Stimulated activated CD4-positive, alpha-beta T cell treated with anti-CD3 and anti-CD28 coated beads, Interleukin-1b, Interleukin-23, amount 100 ng/mL, for 1 hour (primary cell): Measurements from ENCODE around the gene MED12L.

Experiments used
- DNase-seq, 2 donors: peaks; one replicate each; pipeline ENCODE4 v3.0.0-alpha.2; 2020; ENCODE audit warnings: low read depth in 2 of 2

Gene MED12L

DNA sequence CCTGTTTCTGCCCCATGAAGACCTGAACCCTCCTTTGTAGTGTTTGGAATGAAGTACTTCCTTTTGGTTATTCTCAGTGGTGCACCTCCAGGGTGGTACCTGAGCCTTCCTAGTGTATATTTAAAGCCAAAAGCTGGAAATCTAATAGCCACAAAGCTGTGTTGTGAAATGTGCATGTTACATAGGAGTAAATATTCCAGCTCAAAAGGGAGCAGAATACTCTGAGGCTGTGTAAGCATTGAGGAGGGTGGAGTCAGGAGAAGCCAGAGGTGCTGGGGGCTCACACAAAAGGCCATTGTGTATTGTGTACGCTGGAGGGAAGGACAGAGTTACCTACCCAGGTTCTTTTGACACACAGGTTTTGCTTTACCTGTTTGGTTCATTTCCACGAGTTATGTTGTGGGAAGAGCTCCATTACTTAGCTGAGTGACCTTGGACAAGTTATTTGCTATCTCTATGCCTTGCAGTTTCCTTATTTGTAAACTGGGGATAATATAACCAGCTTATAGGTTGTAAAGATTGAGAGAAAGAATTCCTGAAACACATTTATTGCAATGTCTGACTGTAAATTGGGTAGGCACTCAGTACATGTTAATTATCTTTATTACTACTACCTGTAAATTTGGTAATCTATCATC lies 92.9 kb downstream of the MED12L start:
- DNase-seq, result no peak

DNA sequence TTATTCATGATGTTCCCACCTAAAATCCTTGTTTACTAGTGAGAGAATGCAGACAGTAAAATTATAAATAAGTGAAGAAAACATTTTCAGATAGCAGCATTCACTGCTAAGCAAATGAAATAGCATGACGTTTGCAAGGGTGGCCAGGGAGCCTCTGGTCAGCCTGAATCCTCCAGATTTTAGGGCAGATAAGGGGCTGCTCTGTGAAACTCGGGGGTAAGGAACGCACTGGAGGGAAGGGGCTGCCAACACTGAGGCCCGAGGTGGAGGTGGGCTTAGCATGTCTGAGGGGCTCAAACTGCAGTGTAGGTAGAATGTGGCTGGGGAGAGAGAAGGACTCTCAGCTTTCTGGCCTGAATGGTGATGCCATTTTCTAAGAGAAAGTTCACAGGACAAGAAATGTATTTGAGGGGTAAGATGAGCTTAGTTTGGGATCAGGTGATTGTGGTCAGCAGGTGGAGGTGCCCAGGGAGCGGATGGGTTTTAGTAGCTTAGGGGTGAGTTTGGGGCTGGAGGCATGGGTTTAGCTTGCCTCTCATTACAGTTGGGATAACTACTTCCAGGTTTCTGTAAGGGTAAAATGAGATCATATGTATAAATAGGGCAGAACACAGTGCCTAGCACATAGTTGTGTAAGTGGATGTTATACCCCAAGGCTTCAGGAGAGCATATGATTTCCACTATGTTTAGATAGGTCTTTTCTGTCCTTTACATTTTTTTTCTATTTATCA lies 97.0 kb downstream of the MED12L start:
- DNase-seq, result no peak

DNA sequence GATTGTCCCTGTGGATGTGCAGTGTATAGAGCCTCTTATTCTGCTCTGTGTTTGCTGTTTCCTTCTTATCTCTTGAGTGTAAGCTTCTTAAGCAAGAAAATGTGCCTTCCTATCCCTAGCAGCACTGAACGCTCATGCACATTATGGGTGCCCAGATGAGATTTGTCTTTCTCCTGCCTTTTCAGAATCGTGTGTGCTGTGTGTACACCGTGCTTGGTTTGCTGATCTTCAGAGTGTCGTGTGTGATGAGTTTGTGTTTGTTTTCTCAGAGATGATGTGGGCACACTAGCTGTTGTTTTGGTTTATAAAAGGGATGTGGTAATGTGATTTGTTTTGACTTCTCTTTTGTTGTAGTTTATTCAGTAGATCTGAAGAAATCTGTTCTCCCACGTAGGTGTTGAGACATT lies 97.8 kb downstream of the MED12L start:
- no peak for DNase-seq

DNA sequence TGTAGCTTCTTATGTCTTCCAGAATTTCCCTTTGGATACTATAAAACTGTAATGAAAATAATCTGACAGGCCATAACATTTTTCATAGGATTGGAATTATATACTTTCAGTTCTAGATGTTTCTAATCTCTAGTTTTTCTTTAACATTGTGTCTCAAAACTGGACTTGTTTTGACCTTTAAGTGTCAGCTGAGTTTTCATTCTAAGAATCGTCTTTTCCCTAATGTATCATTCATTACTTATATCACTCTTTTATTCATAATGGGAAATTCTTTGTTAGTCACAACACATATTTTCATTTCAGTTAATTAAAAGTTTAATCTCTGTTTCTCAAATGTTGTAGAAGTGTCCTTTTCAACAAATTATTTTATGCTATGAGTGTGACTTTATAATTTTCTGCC lies 105.6 kb downstream of the MED12L start:
- DNase-seq, result no peak

DNA sequence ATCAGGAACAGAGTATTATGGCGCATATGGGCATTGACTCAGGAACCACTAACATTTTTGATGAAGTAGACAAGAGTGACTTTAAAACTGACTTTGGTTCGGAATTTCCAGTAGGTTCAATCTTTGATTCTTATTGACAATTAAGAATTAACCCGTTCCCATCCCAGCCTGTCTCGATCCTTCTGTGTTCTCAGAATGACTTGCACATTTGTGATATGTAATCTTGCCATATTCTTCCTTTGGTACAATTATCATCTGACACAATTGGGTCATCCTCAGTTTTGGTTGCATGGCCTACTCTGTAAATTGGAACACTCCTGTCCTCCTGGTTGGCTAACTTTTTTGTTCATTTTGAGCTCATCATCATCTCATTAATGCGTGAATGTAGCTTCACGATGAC lies 107.1 kb downstream of the MED12L start:
- DNase-seq, result no peak

DNA sequence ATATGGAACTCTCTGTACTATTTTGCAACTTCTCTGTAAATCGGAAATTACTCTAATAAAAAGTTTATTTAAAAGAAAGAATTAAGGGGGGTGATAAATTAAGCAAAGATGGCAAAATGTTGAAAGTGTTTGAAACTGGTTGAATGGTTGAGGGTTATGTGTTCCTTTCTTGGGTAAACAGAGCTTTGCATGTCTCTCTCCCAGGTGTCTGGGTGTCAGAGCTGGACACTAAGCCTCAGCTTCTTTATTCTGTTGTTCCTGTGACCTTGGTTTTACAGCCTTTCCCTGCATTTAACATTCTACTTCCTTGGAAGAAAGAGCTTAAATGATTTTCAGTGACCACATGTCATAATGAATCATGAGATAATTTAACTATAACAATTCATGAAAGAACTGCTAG lies 110.4 kb downstream of the MED12L start:
- no peak for DNase-seq

DNA sequence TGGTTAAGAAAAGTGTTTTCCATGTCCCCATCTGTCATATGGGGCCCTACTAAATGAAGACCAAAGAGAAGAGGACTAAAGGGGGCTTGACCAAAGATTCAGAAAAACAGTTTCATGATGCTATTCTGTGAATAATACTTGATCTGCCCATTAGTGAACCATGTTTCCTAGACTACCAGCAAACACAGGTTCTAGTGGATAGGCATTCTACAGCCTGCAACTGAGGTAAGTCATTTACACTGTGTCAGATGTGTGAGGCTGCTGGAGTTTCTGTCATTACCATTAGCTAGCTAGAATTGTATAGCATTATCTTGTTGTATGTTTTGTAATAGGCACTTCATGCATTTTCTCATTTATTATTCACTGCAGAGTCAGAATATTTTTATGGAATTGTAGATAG lies 111.0 kb downstream of the MED12L start:
- no peak for DNase-seq

DNA sequence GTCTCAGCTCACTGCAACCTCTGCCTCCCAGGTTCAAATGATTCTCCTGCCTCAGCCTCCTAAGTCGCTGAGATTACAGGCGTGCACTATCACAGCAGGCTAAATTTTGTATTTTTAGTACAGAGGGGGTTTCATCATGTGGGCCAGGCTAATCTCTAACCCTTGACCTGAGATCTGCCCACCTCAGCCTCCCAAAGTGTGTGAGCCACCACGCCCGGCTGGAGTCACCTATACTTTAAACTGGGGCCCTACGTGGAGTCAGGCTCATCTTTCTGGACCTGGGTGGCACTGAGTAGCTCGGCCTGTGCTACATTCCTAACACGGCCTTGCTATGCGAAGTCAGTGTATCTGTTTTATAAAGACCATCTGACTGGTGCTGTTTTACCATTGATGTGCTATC lies 111.8 kb downstream of the MED12L start:
- DNase-seq, result no peak

DNA sequence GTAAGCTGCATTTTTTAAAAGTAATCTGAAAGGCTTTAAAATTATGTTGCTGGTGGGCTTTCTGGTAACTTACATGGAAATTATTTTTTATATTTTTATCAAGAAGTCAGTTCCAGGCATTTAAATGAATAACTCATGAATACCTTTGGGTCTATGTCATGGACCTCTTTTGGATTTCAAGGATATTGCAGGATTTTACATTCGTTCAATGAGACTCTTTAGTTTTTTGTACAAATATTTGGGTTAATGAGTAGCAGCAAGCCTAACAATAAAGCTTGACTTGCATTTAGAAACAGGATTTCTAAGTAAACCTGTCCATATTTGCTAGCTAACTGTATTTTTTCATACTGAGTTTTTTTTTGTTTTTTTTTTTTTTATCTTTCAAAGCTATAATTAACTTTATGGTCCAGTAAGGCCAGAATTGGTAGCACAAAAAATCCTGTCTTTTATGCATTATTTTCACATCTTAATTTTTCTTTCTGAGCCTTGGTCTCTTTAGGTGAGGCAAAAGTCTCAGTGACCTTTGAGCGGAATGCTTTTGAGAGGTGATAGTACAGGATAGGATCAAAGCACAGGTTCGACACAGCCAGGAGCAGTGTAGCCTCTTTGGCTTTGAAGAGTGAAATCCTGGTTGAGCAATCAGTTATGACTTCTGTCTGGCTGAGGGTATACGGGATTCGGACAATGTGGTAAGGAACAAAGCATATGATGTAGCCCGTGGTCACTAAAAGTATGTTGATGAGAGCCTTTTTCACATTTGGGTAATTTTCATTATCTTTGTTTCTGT lies 112.7 kb downstream of the MED12L start:
- no peak for DNase-seq

DNA sequence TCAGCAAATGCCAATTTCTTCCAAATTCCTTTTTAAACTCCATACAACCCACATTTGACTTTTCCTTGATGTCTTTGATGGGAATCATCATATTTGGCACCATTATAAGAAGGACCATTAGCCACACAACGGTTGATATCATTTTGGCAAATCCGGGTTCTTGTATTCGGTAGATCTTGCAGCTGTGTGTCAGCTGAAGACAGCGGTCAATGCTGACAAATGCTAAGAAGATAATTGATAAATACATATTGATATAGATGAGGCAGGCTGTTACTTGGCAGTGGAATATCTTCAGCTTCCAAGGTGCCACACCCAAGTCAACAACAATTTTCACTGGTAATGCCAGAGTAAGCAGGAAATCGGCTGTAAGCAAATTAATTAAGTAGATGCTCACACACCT lies 113.4 kb downstream of the MED12L start:
- no peak for DNase-seq

DNA sequence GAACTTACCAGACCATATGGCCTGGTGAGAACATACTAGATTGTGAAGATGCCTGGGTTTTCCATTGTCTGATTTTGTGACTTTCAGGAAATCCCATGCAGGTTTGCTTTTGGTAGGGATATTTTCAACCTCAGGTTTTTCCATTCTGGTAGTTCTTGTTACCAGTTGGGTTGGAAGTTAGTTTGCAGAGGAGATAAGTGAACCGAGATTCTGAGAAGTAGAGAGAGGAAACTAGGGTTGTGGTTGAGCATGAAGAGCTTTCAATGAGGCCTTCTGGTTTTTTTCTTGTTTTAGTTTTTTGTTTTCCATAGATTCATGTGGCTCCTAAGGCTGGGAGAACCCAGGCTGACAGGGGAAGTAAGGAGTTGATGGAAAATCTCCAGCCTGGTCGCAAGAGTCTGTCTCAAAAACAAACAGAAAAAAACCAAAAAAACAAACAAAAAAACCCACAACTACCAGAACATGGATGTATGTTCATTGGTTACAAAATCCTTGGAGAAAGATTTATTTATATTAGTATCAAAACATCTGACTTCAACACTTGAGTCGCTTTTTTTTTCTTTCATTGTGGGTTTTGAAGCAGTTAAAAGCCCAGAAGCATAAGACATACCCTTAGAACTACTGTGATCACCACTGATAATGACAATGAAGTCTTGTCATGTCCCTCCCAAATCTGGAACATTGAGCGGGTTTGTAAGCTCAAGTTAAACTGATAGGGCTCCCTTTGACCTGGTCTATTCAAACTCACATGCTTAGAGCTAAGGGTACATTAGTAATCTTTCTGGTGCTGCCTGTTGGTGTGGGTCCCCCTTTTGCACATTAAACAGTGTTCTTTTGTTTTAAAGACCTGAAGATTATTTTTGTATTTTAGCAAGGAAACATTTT lies 114.3 kb downstream of the MED12L start:
- DNase-seq, result no peak

DNA sequence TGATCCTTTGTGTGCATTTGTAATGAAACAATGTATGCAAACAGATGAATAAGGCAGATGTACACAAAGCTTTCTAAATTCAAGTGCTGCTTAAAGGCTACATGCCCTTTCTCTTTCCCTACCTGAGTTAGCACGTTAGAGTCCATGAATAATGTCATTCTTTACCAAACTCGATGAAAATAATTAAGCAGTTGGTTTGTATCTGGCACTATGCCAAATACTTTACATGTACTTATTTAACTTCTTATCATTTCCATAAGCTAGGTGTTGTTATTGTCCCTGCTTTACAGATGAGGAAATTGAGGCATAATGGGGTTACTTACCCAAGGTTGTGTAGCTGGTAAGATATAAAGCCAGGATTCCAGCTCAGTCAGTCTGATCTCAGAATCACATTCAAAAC lies 115.1 kb downstream of the MED12L start:
- no peak for DNase-seq

DNA sequence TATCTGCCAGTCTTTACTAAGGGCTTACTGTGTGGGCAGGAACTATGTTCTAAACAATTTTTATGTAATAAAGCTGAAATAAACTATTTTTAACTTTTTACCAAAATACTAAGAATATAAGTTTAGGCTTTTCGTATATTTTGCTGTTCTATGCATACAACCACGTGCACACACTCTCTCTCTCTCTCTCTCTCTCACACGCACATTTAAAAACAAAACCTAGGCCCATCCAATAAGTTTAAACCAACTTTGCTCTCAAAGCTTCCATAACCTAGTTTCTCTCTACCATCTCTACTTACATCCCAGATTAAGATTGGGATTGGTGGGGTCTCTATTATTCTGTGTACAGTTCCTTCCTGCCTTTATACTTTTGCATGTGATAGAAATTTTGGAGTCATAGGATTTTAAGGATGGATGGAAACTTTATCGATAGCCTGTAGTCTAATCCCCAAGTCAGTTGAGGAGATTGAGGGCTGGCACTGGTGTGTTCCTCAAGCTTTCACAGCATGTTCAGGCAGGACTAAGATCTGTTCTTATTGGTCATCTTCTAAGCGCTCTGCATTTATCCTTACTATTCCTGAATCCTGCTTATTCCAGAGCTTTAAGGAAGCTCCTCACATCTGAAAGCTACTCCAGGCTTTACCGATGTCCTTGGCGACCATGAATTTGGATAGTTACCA lies 115.7 kb downstream of the MED12L start:
- no peak for DNase-seq

DNA sequence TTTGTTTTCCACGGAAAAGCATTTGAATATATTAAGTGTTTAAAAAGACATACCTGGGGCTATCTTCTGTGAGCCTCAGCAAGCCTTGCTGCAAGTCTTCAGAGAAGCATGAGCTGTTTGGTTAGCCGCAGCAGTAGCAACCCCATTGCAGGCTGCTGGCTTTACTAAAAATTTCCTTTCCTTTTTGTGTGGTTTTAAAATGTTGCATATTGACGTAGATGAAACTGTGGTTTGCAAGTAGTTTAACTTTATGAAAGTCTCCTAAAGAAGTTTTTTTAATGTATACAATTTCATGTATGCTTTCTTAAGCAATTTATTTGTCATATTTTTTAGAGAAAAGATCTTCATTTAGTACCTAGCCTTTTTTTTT lies 117.6 kb downstream of the MED12L start, which contains the start of gene GPR171:
GPR171 (minus strand) TSS at position 166 of the 370 bp plus-strand sequence. CDS start 3,830 bp downstream, outside the sequence.
- DNase-seq, result peak; percentile 14 to 21

DNA sequence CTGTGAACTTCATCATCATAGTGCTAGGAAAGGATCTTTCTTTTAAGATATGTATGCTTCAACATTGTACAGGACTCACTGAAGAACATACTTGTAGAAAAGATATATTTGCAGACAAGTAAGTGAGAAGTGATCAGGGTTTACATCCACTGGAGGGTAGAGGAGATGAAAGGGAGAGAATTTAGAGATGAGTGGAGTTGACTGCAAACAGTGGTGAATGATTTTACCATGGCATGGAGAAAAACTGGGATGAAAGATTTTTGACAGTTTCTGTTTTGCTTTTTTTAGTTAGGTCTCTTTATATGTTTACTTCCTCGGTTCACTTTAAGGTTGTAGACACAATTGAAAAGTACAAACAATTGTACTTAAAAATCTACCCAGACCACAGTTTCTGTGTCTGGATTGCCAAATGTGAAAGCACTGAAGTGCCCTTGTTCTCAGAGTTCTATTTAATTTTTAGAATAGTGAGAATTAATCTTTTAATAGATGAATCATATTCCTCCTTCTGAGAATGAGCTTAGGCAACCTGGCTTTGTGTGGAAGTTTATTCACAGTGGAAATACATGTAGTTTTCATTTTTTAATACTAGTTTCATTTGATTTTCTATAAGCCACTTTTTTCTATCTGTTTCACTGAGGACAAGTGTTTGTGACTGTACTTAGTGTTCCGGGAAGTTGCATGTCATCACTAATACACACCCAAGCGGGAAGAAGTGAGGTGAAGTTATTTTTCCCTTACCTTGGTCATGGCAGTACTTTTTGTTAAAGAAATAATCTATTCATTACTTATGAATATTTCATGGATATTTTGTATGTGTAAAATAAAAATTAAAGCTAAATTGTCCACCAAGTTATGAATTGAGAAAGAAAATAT lies 119.3 kb downstream of the MED12L start:
- DNase-seq, result no peak

DNA sequence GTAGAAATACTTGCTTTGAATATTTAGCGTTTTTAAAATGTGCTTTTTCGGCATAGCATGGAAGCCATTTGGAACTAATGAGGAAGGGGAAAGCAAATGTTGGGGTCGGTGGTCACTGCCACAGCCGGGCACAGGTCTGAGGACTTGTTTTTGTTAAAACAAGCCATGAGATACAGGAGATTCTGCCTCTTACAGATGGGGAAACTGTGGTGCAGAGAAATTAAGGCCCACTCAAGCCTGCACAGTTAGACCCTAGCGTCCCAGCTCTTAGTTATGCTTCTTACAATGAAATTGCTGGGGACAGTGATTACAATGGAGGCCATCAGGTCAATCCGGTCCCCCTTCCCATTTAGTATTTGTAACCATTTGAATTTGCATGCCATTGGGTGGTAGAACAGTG lies 120.0 kb downstream of the MED12L start:
- no peak for DNase-seq

DNA sequence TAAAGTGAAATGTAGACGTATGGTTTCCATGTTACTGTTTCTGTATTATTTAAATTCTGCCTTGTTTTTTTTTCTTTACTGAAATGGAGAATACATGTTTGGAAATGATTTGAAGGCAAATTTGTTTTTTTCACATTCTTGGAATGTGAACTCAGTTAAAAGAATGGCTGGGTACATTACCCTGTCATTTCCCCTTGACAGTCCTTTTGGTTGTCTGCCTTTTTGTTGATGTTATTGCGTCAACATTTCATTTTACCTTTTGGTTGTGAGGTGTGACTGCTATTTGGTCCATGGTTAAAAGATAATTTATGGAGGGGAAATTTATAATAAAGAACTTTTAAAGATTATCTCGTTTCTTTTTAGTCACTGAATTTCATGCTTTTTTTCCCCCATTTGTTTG lies 120.7 kb downstream of the MED12L start:
- no peak for DNase-seq

DNA sequence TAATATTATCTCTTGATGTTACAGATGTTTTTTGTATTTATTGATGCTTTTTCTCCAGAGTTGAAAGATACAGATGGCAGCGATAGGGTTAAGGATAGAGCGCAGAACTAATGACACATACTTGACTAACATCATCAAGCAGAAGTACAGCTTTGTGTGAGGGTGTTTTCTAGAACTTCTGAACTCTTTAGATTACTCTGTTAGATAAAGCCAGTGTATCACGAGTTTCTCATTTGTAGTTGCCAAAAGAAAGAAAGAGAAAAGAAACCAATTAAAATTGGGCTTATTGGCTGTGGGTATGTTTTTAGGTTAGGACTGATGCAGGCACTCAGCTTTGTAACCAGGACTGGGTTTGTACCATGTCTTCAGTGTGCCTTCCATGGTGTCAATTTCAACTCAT lies 124.2 kb downstream of the MED12L start:
- DNase-seq, result no peak

DNA sequence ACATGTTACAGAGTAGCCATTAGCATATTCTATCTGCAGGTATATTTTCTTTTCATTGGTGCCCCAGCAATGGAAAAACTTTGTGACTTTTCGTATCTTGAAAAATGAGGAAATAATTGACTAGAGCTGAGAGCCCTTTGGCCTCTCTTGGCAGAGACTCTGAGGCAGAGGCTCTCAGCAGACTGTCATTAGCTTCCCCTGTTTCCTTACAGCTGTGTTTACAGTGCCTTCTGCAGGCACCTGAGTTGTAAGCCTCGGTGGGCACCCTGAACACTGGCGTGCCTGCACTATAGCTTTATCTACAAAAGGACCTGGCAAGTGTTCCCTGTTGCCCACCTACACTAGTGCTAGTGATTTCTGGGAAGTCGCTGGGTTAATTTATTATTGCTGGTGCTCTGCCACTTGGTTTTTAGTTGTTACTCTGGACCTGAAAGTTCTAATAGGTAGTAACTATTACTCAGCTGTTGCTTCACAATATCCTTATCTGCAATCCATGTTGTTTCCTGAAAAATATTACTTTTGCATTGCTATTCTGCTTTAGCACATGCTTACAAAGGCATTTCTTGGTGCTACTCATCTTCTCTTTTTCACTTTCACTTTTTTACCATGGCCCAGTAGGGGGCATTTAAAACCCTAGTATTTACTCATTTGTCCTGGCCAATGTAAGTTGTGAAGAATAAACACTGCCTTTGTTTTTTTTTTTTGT lies 125.4 kb downstream of the MED12L start:
- DNase-seq, result no peak

DNA sequence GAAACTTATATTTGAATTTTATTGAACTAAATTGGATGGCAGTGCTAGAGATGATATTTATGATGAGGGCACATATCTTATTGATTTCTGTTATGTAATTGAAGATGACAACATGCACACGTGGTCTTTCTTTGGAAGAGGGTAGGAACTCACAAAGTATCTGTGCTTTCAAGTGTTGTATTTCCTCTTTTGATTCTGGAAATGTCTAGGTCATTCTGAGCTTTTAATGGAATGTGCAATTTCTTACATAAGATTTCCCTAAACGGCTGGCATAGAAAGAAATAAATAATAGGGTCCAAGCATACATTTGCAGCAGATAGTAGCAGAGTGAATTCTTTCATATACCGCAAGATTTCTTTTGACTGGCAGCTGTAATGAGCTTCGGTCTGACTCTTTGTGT lies 127.7 kb downstream of the MED12L start:
- no peak for DNase-seq
